Keratinocyte (primary cell): ENCODE results near the gene ZNF716. TPM values are rescaled to one million over a fixed set of nuclear protein-coding genes. Genes with fewer than 3 reads are reported as not detected.
"Not testable (repeated sequence)": the region's sequence is repeated elsewhere in the genome, so short reads cannot be mapped to it uniquely, and the experiment has no call there.

Source experiments
- DNase-seq: peaks from one replicate; pipeline ENCODE4 v3.0.0-alpha.2; 2011; ENCODE audit warnings: low read depth, missing footprints, low spot score
- FAIRE-seq: peaks from 2 replicates; lab custom pipeline; 2011; peaks lifted over from hg19 to GRCh38; lab: Jason Lieb, UNC
- H2AFZ ChIP-seq: 2 replicates; pipeline ENCODE4 v1.6.0; 2012; ENCODE audit warnings: low read length, control low read depth, inconsistent platforms; ENCODE audit not compliant: control insufficient read depth
- H3K27ac ChIP-seq: 2 replicates; pipeline ENCODE4 v1.5.1; 2011; ENCODE audit warnings: low read length; ENCODE audit not compliant: control insufficient read depth, insufficient read depth
- H3K27me3 ChIP-seq: 3 replicates; pipeline ENCODE4 v1.6.0; 2011; ENCODE audit warnings: low read length; ENCODE audit not compliant: control insufficient read depth, insufficient read depth; ENCODE audit errors: extremely low read depth
- H3K36me3 ChIP-seq, 2 experiments: 2 replicates in 1 of 2; 3 replicates in 1 of 2; pipeline ENCODE4 v1.5.1; 2011; ENCODE audit warnings: low read length in 2 of 2, mild to moderate bottlenecking in 1 of 2; ENCODE audit not compliant: control insufficient read depth in 2 of 2, insufficient read depth in 2 of 2; ENCODE audit errors: extremely low read depth in 1 of 2
- H3K4me1 ChIP-seq: 3 replicates; pipeline ENCODE4 v1.5.1; 2011; ENCODE audit warnings: low read length; ENCODE audit not compliant: control insufficient read depth, insufficient read depth; ENCODE audit errors: extremely low read depth
- H3K4me2 ChIP-seq: 3 replicates; pipeline ENCODE4 v1.6.0; 2011; ENCODE audit warnings: low read depth, low read length; ENCODE audit not compliant: control insufficient read depth, insufficient read depth; ENCODE audit errors: extremely low read depth
- H3K4me3 ChIP-seq, 3 experiments: fragments of 200-600 bp in 1 of 3; sonication (generic) in 1 of 3; 2 replicates in 2 of 3; 3 replicates in 1 of 3; pipeline ENCODE4 v1.5.1; 2011 to 2016; ENCODE audit warnings: low read length in 3 of 3, mild to moderate bottlenecking in 3 of 3, control low read depth in 2 of 3, inconsistent platforms in 1 of 3, low read depth in 1 of 3, mixed read lengths in 1 of 3, mixed run types in 1 of 3, moderate library complexity in 1 of 3; ENCODE audit not compliant: control insufficient read depth in 2 of 3, insufficient read depth in 2 of 3; ENCODE audit errors: extremely low read depth in 1 of 3
- H3K79me2 ChIP-seq: 2 replicates; pipeline ENCODE4 v1.6.0; 2012; ENCODE audit warnings: low read length; ENCODE audit not compliant: control insufficient read depth, insufficient read depth
- H3K9ac ChIP-seq: 3 replicates; pipeline ENCODE4 v1.6.0; 2011; ENCODE audit warnings: low read length; ENCODE audit not compliant: control insufficient read depth, insufficient read depth; ENCODE audit errors: extremely low read depth
- H3K9me1 ChIP-seq: 3 replicates; pipeline ENCODE4 v1.6.0; 2011; ENCODE audit warnings: low read length; ENCODE audit not compliant: control insufficient read depth, insufficient read depth; ENCODE audit errors: extremely low read depth
- H3K9me3 ChIP-seq: 2 replicates; pipeline ENCODE4 v1.5.1; 2012; ENCODE audit warnings: low read depth, low read length; ENCODE audit not compliant: control insufficient read depth
- H4K20me1 ChIP-seq: 3 replicates; pipeline ENCODE4 v1.6.0; 2011; ENCODE audit warnings: low read length; ENCODE audit not compliant: control insufficient read depth, insufficient read depth; ENCODE audit errors: extremely low read depth
- CTCF ChIP-seq, 3 experiments: IDR thresholded peaks in 1 of 3; conservative IDR thresholded peaks in 1 of 3; optimal IDR thresholded peaks in 1 of 3; 2 replicates in 2 of 3; 3 replicates in 1 of 3; pipeline versions ENCODE3 to v1.5.1; 2011; ENCODE audit warnings: low read length in 3 of 3, mild to moderate bottlenecking in 3 of 3, moderate library complexity in 2 of 3, control low read depth in 1 of 3, inconsistent platforms in 1 of 3; ENCODE audit not compliant: insufficient read depth in 2 of 3; ENCODE audit errors: extremely low read depth in 1 of 3
- EZH2 ChIP-seq: IDR thresholded peaks from one replicate; pipeline ENCODE4 v1.6.1; 2012; ENCODE audit warnings: inconsistent platforms, mild to moderate bottlenecking, low read length, moderate library complexity
- dilution Hi-C: fragments of 300-500 bp; cut with MboI; formaldehyde crosslinking; loops from one replicate; pipeline ENCODE4 v1.7.0; 2020; ENCODE audit warnings: low sequenced_read_pairs; ENCODE audit not compliant: extremely low pct_ligation_motif_present
- polyA minus RNA-seq, 3 experiments: library from RNA; depleted of rRNA, polyadenylated mRNA; stranded (reverse); fragments of >200 nt; gene quantifications; 1 replicate in 1 of 3; 2 replicates in 1 of 3; 3 replicates in 1 of 3; pipeline ENCODE4 v1.2.3, GENCODE V29; 2011
- polyA plus RNA-seq, 5 experiments: library from polyadenylated mRNA; depleted of rRNA in 3 of 5; stranded (reverse) in 3 of 5; stranded (forward) in 1 of 5; unstranded in 1 of 5; fragments of >200 nt; gene quantifications; 1 replicate in 1 of 5; 2 replicates in 3 of 5; 3 replicates in 1 of 5; pipeline versions ENCODE4 v1.2.1 to v1.2.3, GENCODE V29; 2011 to 2012; ENCODE audit warnings: missing spikeins in 2 of 5, low read depth in 1 of 5, low replicate concordance in 1 of 5

The ZNF716 gene
- polyA plus RNA-seq: not detected in 3 replicates
- not detected for polyA plus RNA-seq (2011; ENCODE audit: low read depth)
- not detected in 2 replicates for polyA plus RNA-seq (2011; cell fraction: cytosol; rRNA removed)
- not detected in 2 replicates for polyA plus RNA-seq (2011; cell fraction: nucleus; rRNA removed)
- not detected in 2 replicates for polyA plus RNA-seq (2012; ENCODE audit: low replicate concordance)
- not detected in 3 replicates for polyA minus RNA-seq
- polyA minus RNA-seq (2011; cell fraction: cytosol; rRNA and poly(A)+ RNA removed): not detected
- not detected in 2 replicates for polyA minus RNA-seq (2011; cell fraction: nucleus; rRNA and poly(A)+ RNA removed)

- FAIRE-seq: no peak
- H3K4me2 ChIP-seq: no peak within 1 kb of the TSS
- H4K20me1 ChIP-seq: no peaks in the 10 kb centered on the region
Measured at GRCh38 chr7:57449904-57450303, at the start of gene ZNF716. Gene ZNF716, plus strand, starts transcription at chr7:57450177. Its CDS starts 112 bp downstream, at chr7:57450289.

GRCh38 chr7:57400531-57401155 lies 49.3 kb upstream of the ZNF716 start:
- no peak overlapping the region for H3K27ac ChIP-seq
- no peak for TF ChIP-seq CTCF (optimal IDR thresholded peaks at IDR 0.05 in 1 of 3, IDR thresholded peaks at IDR 0.05 in 1 of 3, conservative IDR thresholded peaks at IDR 0.05 in 1 of 3; ENCODE audit: extremely low read depth in 1 of 3, insufficient read depth in 2 of 3, low read length in 3 of 3)
- TF ChIP-seq EZH2: no peak
- H4K20me1 ChIP-seq: no peaks in the 10 kb centered on the region
- DNase-seq (no peak), FAIRE-seq (no peak)
- no peak overlapping the region for H3K9ac ChIP-seq
- H3K9me3 ChIP-seq: peaks cover 10% of the 10 kb centered on the region
- H3K9me1 ChIP-seq: no peaks in the 10 kb centered on the region
- dilution Hi-C loops: no loop called here
- H2AFZ ChIP-seq: no peak overlapping the region
- H3K4me2 ChIP-seq: no peak overlapping the region
- no peak overlapping the region for H3K4me3 ChIP-seq
- H3K36me3 ChIP-seq: no peaks in the 10 kb centered on the region
- no peaks in the 10 kb centered on the region for H3K79me2 ChIP-seq
- H3K4me1 ChIP-seq: no peaks in the 10 kb centered on the region
- no peaks in the 10 kb centered on the region for H3K27me3 ChIP-seq

More at GRCh38 chr7:57449904-57450303, at the start of gene ZNF716:
- peaks cover 1% of the 10 kb centered on the region for H3K9me3 ChIP-seq
- no peak within 1 kb of the TSS for H3K27ac ChIP-seq
- H3K4me3 ChIP-seq: no peak within 1 kb of the TSS
- no peaks in the 10 kb centered on the region for H3K36me3 ChIP-seq
- H2AFZ ChIP-seq: no peak within 1 kb of the TSS
- TF ChIP-seq EZH2: no peak
- TF ChIP-seq CTCF (optimal IDR thresholded peaks at IDR 0.05 in 1 of 3, IDR thresholded peaks at IDR 0.05 in 1 of 3, conservative IDR thresholded peaks at IDR 0.05 in 1 of 3; ENCODE audit: extremely low read depth in 1 of 3, insufficient read depth in 2 of 3, low read length in 3 of 3): no peak
- no peaks in the 10 kb centered on the region for H3K79me2 ChIP-seq
- no peaks in the 10 kb centered on the region for H3K27me3 ChIP-seq
- dilution Hi-C loops: no loop called here
- H3K9me1 ChIP-seq: no peaks in the 10 kb centered on the region
- H3K4me1 ChIP-seq: no peaks in the 10 kb centered on the region
- no peak within 1 kb of the TSS for H3K9ac ChIP-seq
- DNase-seq: no peak

GRCh38 chr7:57403051-57403450 lies 46.9 kb upstream of the ZNF716 start:
- DNase-seq, H3K79me2 ChIP-seq, H3K27me3 ChIP-seq, H3K4me2 ChIP-seq, H4K20me1 ChIP-seq, H3K9me1 ChIP-seq, FAIRE-seq, H3K36me3 ChIP-seq, H3K4me1 ChIP-seq, H3K9ac ChIP-seq, H3K4me3 ChIP-seq, dilution Hi-C loops, H3K27ac ChIP-seq, H3K9me3 ChIP-seq, H2AFZ ChIP-seq: not testable (repeated sequence)
